GM13977 (cell line): Measurements from ENCODE around the gene DCAF7.

ENCODE experiments used
- DNase-seq: peaks from one replicate; pipeline ENCODE4 v3.0.0; 2012; ENCODE audit warnings: low spot score
- CTCF ChIP-seq: IDR thresholded peaks from 2 replicates; pipeline ENCODE4 v1.5.1; 2012; ENCODE audit warnings: mild to moderate bottlenecking, control low read depth; ENCODE audit not compliant: insufficient read depth; ENCODE audit errors: extremely low read depth, missing control alignments
- in situ Hi-C: fragments of 300-500 bp; cut with MboI; formaldehyde crosslinking; loops from one replicate; pipeline ENCODE4 v1.12.0; 2022; ENCODE audit warnings: low sequenced_read_pairs, low pct_unique_long_range_greater_than_20kb, mixed read lengths, inconsistent platforms; ENCODE audit not compliant: unreplicated experiment

The DCAF7 gene

GRCh38 chr17:63596856-63597586 lies 46.7 kb downstream of the DCAF7 start:
- TF ChIP-seq CTCF: no peak
- no peak for DNase-seq
- in situ Hi-C loops: no loop called here

GRCh38 chr17:63598281-63598680 lies 48.0 kb downstream of the DCAF7 start:
- DNase-seq: no peak
- no peak for TF ChIP-seq CTCF
- in situ Hi-C loops: no loop called here

DNA sequence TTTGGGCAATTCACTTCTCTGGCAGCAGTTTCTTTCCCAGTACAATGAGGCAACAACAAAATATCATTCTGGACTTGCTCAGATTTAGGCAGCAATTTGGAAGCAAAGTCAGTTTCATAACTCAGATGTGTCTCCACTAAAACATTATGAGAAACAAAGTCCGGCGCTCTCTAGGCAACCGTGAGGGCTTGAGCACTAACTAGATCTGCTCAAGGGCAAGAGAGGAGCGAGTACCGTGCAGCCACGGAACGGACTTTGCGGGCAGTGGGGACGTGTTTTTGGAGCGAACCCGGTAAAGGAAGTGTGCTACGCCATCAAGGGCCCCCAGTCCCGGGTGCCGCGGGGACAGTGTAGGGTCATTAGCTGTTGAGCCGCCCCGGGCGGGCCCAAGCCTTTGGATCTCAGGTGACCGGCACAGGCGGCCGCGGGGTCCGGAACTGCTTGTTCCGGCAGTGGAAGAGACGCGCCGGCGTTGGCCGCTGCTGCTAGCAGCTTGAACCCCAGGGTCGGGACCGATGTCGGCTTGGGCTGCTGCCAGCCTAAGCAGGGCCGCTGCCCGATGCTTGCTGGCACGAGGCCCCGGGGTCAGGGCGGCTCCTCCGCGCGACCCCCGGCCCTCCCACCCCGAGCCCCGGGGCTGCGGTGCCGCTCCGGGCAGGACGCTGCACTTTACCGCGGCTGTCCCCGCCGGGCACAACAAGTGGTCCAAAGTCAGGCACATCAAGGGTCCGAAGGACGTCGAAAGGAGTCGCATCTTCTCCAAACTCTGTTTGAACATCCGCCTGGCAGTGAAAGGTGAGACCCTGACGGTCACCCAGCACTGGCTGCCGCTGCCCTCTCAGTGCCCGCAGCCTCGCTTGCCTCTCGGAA lies 50.5 kb downstream of the DCAF7 start, which contains the start of gene TACO1:
TSS of gene TACO1 (plus strand) at position 327 of the 870 bp plus-strand sequence. CDS start at position 516, 189 bp downstream.
- DNase-seq: peak; percentile 87
- in situ Hi-C loops: no loop called here
- no peak for TF ChIP-seq CTCF

DNA sequence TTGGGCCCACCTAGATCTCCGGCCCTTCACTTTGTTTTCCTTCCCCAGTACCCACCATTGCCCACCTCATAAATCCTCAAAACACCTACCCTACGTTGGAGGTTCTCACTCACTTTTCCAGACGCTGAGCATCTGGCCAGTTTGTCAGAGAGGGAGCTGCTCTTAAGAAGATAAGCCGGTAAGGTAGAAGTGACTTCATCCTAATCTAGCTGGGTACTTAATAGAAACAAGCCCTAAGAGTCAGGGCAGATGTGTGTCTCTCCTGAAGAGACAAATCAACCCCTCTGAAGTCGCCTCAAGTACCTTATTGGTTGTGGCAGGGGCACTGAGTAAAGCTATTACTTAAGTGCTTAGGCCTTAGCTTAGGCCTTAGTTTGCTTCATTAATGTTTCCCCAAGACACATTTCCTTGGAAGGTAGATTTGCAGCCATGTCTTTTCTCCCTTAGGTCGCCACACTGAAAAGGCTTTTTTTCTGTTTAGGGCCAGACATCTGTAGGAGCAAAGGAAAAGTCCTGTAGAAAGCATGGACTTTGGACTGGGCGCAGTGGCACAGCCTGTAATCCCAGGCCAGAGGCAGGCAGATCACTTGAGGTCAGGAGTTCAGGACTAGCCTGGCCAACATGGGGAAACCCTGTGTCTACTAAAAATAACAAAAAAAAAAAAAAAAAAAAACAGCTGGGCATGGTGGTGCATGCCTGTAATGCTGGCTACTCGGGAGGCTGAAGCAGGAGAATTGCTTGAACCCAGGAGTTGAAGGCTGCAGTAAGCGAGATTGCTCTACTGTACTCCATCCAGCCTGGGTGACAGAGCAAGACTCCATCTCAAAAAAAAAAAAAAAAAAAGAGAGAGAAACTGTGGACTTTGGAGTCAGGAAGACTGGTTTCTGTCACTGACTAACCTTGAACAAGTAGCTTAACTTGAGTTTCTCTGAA lies 51.4 kb downstream of the DCAF7 start:
- DNase-seq: peak; percentile 23
- in situ Hi-C loops: no loop called here
- TF ChIP-seq CTCF: no peak

- TF ChIP-seq CTCF: no peak
- DNase-seq: no peak
- in situ Hi-C loops: no loop called here
These were observed 59.7 kb downstream of the DCAF7 start for GRCh38 chr17:63609816-63610573.
